Retinal pigment epithelial cell (primary cell): ENCODE data around the gene PFKM.

Experiments used
- DNase-seq: peaks from one replicate; pipeline ENCODE4 v3.0.0-alpha.2; 2010; ENCODE audit warnings: low read depth
- H3K4me3 ChIP-seq: 2 replicates; pipeline ENCODE4 v1.5.1; 2011; ENCODE audit warnings: mild to moderate bottlenecking, low read length, control low read depth, moderate library complexity
- CTCF ChIP-seq: conservative IDR thresholded peaks from 2 replicates; pipeline ENCODE4 v1.5.1; 2011; ENCODE audit warnings: low read depth, low read length, control low read depth, inconsistent platforms

PFKM gene

GRCh38 chr12:48092611-48093010 lies 26.6 kb upstream of the PFKM start:
- no peak overlapping the region for H3K4me3 ChIP-seq
- no peak for TF ChIP-seq CTCF
- no peak for DNase-seq

- peak overlapping the region; percentile 89 for H3K4me3 ChIP-seq
- no peak for TF ChIP-seq CTCF
- DNase-seq, result no peak
Observed at GRCh38 chr12:48104531-48104930, 14.6 kb upstream of the PFKM start.

- peak overlapping the region; percentile 89 for H3K4me3 ChIP-seq
- DNase-seq, result no peak
- TF ChIP-seq CTCF, result no peak
Observed at GRCh38 chr12:48105321-48105866, 13.8 kb upstream of the PFKM start.

- DNase-seq, result peak; percentile 39
- no peak for TF ChIP-seq CTCF
- H3K4me3 ChIP-seq, result peak within 1 kb of the TSS; percentile 89
Observed at GRCh38 chr12:48105867-48106680, 13.1 kb upstream of the PFKM start, which contains the start of gene SENP1. Gene SENP1 (minus strand): TSS chr12:48106079. CDS start chr12:48101472, 4,607 bp downstream.

- TF ChIP-seq CTCF, result no peak
- DNase-seq, result no peak
Observed at GRCh38 chr12:48106681-48107613, 12.2 kb upstream of the PFKM start.

GRCh38 chr12:48109424-48109823 lies 9.7 kb upstream of the PFKM start:
- H3K4me3 ChIP-seq, result no peak overlapping the region
- DNase-seq, result no peak

More at GRCh38 chr12:48106681-48107613, 12.2 kb upstream of the PFKM start:
- peak overlapping the region; percentile 89 for H3K4me3 ChIP-seq

More at GRCh38 chr12:48109424-48109823, 9.7 kb upstream of the PFKM start:
- no peak for TF ChIP-seq CTCF
